ENCODE results near the gene P2RX6. TPM values are rescaled to one million over a fixed set of nuclear protein-coding genes. Genes with fewer than 3 reads are reported as not detected.

The P2RX6 gene
- total and polyA plus RNA-seq, 2 of the 4 experiments (the other 2 are of a cell fraction), result 0.90 to 1.6 TPM

DNA sequence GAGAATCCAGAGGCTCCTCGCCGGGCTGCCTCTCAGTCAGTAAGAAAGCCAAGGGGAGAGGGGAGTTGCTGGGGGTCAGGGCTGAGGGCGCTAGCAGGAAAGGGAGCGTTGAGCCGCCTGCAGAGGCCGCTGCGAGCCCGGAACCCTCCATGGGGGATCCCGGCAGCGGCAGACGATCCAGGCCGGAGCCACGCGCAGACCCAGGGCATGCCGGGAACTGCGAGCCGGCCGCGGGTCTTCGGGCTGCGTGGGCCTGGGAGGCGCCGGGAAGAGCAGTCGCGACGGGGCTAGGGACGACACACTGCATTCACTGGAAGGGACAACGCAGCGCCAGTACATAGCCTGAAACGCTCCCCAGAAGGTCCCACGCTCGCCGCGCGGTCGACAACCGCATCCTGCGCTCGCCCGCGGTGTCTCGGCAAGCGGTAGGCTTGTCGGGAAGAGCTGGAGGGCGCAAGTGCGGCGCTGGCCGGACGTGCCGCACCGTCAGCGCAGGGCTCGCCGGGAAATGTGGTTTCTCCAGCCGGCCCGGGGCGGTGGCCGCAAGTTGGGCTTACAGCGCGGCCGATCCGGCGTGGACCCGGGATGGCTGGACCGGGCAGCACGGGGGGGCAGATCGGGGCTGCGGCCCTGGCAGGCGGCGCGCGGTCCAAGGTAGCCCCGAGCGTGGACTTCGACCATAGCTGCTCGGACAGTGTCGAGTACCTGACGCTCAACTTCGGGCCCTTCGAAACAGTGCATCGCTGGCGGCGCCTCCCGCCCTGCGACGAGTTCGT, 33.0 kb upstream of the P2RX6 start, which contains the start of gene LZTR1 (continued):
- TF ChIP-seq MAFK (IDR thresholded peaks at IDR 0.05; ENCODE audit: low read depth, low read length) (no peak), NFE2L2 (IDR thresholded peaks at IDR 0.05; ENCODE audit: low read depth, low read length) (no peak), MAZ (IDR thresholded peaks at IDR 0.05; ENCODE audit: borderline replicate concordance, low read depth, low read length) (peak; percentile 1; the same call in 1 of the 2 replicates)

DNA sequence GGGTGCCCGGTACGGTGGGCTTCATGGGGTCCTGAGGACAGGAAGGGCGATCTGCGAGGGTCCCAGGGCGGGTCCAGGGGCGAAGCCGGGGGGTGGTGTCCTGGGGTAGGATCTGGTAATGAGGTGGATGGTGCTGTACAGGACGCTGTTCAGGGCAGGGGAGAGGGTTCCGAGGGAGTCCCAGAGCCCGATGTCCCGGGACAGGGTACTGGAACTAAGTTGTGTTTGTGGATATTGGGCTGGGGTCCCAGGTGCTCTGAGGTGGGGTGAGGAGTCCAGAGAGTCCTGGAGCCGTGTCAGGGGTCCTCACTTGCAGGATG, 32.4 kb upstream of the P2RX6 start:
- Histone ChIP-seq H3K9me1 (ENCODE audit: insufficient read depth, low read length) (peaks cover 28% of the 10 kb centered on the region), H4K5ac (ENCODE audit: low read depth, low read length) (peak overlapping the region; percentile 48), H3K23ac (ENCODE audit: low read depth, low read length) (peak overlapping the region; percentile 84), H2BK15ac (ENCODE audit: low read depth, low read length) (peak overlapping the region; percentile 15; the same call in 1 of the 3 replicates), H2BK120ac (ENCODE audit: low read depth, low read length) (peak overlapping the region; percentile 24; the same call in 1 of the 2 replicates), H2BK5ac (ENCODE audit: low read depth, low read length, poor library complexity, severe bottlenecking) (peak overlapping the region; percentile 67), H4K91ac (ENCODE audit: insufficient read depth, low read depth, low read length) (peak overlapping the region; percentile 84), H2AFZ (replicated peaks; ENCODE audit: low read length, poor library complexity) (peak overlapping the region; percentile 99), H3K27ac (ENCODE audit: insufficient read depth, low read length) (peak overlapping the region; percentile 75), H3K9ac (ENCODE audit: low read depth, low read length) (peak overlapping the region; percentile 93), H3K18ac (ENCODE audit: low read depth, low read length) (no peak overlapping the region), H4K20me1 (ENCODE audit: insufficient read depth, low read length) (no peaks in the 10 kb centered on the region), H3K79me1 (ENCODE audit: low read depth in 1 of 2, low read length in 2 of 2) (peaks cover 25 to 46% of the 10 kb centered on the region in 2 experiments), H3K9me3 (ENCODE audit: control insufficient read depth, insufficient read depth, low read length) (peaks cover 10% of the 10 kb centered on the region), H3K4me2 (ENCODE audit: low read depth, low read length) (peak overlapping the region; percentile 89), H2AK9ac (replicated peaks; ENCODE audit: low read depth, low read length, poor library complexity) (peak overlapping the region; percentile 98), H3K27me3 (ENCODE audit: control insufficient read depth, insufficient read depth, low read length) (no peaks in the 10 kb centered on the region), H3K4ac (ENCODE audit: low read depth, low read length) (peak overlapping the region; percentile 88), H3K4me1 (ENCODE audit: control insufficient read depth, insufficient read depth, low read length) (peaks cover 11% of the 10 kb centered on the region), H2AK5ac (ENCODE audit: low read depth, low read length) (peak overlapping the region; percentile 89), H3K4me3 (ENCODE audit: insufficient read depth, low read depth, low read length) (peak overlapping the region; percentile 87), H3K14ac (replicated peaks; ENCODE audit: low read depth, low read length) (peak overlapping the region; percentile 92), H3K36me3 (ENCODE audit: control insufficient read depth, insufficient read depth, low read length) (peaks cover 17% of the 10 kb centered on the region), H2BK20ac (ENCODE audit: low read depth, low read length) (no peak overlapping the region), H3K56ac (ENCODE audit: extremely low read depth, insufficient read depth, low read length) (peak overlapping the region; percentile 73; the same call in 1 of the 2 replicates), H4K8ac (ENCODE audit: low read depth in 2 of 2, low read length in 2 of 2) (peak overlapping the region; percentile 85 to 96)
- BruUV-seq (replicated peaks), result no TSS peak
- in situ Hi-C loops (cut with MboI; ENCODE audit: low sequenced_read_pairs) (no loop called here), intact Hi-C loops (cut with micrococcal nuclease) (loop anchor here (1.0 to 2.0 kb wide), 2 partner anchors 98 to 178 kb away; no protein-coding TSS in a partner anchor), dilution Hi-C loops (cut with HindIII; ENCODE audit: low sequenced_read_pairs, unreplicated experiment) (no loop called here)
- ATAC-seq (ENCODE audit: low read depth), result peak; percentile 30
- POLR2A ChIA-PET (ENCODE audit: unreplicated experiment), result interaction anchor here (0.7 to 1.3 kb wide), 3 partner anchors 10 to 111 kb away, joined by 3 to 7 read pairs (median 6); no protein-coding TSS in a partner anchor
- DNase-seq, result no peak
- 6% methylated on average over 7 of the region's 12 CpGs; no CpG with 5 or more reads in 1 of the 2 experiments for WGBS, 2 experiments (ENCODE audit: extremely low coverage in 2 of 2, insufficient read length in 1 of 2)
- CTCF ChIA-PET, result interaction anchor here (0.6 to 1.1 kb wide), 3 partner anchors 17 to 798 kb away, joined by 3 to 4 read pairs (median 3); no protein-coding TSS in a partner anchor
- TF ChIP-seq FOS (IDR thresholded peaks at IDR 0.05; ENCODE audit: low read depth, low read length) (no peak), RFX5 (IDR thresholded peaks at IDR 0.05; ENCODE audit: low read depth, low read length) (no peak), MAZ (IDR thresholded peaks at IDR 0.05; ENCODE audit: borderline replicate concordance, low read depth, low read length) (no peak), RCOR1 (IDR thresholded peaks at IDR 0.05; ENCODE audit: insufficient replicate concordance, low read length) (no peak), NFE2L2 (IDR thresholded peaks at IDR 0.05; ENCODE audit: low read depth, low read length) (no peak)
- TF ChIP-seq, protein P1, sequence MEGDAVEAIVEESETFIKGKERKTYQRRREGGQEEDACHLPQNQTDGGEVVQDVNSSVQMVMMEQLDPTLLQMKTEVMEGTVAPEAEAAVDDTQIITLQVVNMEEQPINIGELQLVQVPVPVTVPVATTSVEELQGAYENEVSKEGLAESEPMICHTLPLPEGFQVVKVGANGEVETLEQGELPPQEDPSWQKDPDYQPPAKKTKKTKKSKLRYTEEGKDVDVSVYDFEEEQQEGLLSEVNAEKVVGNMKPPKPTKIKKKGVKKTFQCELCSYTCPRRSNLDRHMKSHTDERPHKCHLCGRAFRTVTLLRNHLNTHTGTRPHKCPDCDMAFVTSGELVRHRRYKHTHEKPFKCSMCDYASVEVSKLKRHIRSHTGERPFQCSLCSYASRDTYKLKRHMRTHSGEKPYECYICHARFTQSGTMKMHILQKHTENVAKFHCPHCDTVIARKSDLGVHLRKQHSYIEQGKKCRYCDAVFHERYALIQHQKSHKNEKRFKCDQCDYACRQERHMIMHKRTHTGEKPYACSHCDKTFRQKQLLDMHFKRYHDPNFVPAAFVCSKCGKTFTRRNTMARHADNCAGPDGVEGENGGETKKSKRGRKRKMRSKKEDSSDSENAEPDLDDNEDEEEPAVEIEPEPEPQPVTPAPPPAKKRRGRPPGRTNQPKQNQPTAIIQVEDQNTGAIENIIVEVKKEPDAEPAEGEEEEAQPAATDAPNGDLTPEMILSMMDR (conservative IDR thresholded peaks at IDR 0.05; ENCODE audit: low read depth, low read length), result no peak
